Subcutaneous preadipocyte (primary cell): Measurements from ENCODE around the gene YPEL4. TPM values are rescaled to one million over a fixed set of nuclear protein-coding genes. Genes with fewer than 3 reads are reported as not detected.

Experiments used
- small RNA-seq: library from RNA; depleted of rRNA; stranded (forward); fragments of <200 nt; gene quantifications from one replicate; pipeline ENCODE3, GENCODE V24; 2012
- total RNA-seq: library from RNA; depleted of rRNA; stranded (reverse); fragments of >200 nt; gene quantifications from 2 replicates; pipeline ENCODE4 v1.2.3, GENCODE V29; 2012

The YPEL4 gene
- total RNA-seq, result 0.39 and 0.73 TPM in 2 replicates

DNA sequence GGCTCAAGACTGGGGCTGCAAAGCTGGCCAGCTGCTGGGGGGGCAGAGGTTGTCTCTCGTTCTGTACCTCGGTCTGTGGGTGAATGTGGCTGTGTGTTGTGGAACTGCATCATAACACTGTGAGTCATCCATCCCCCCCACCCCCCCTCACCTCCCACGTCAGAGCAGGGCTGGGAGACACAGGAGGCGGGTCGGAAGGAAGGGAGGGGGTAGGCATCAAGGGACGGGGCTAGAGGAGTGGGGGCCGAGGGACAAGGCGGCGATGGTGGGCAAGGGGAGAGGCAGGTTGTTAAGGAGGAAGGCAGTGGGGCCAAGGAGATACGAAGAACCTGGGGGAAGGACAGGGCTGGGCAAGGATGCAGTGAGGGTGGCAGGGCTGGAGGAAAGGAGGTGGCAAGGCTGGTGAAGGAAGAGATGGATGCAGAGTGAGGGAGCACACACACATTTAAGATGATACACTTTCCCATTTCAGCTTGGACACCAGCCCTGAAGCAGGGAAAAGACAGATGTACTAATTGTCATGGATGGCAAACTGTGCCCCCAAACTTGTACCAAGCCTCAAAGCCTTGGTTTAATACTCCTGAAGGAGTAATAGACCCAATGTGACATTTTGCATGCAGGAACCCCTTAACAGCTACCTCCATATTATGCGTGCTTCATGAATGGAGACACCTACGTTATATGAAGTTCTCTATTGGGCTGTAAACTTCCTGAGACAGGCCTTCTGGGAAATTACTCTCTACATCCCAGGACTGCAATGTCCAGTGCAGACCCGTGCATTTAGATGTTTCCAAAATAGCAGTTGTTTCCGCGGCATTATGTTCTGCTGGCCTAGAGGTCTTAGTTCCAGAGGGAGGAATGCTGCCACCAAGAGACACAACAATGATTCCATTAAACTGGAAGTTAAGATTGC, at the start of gene YPEL4:
Gene YPEL4 (minus strand): TSS at position 87 of the 913 bp plus-strand sequence. CDS start 2,805 bp downstream, outside the sequence.

GRCh38 chr11:57667736-57668433, 18.2 kb upstream of the YPEL4 start, which contains the start of gene ZDHHC5:
Gene ZDHHC5, plus strand, starts transcription at chr11:57668114. Its CDS starts 4,977 bp downstream, at chr11:57673091.

GRCh38 chr11:57657194-57658022, 7.7 kb upstream of the YPEL4 start, which contains the start of gene CLP1:
Gene CLP1, plus strand, starts transcription at chr11:57657762. Its CDS starts 1,715 bp downstream, at chr11:57659477.

GRCh38 chr11:57597461-57597915, 52.2 kb downstream of the YPEL4 start, which contains the start of gene SERPING1:
Gene SERPING1, plus strand, starts transcription at chr11:57597685. Its CDS starts 586 bp downstream, at chr11:57598271.

Small RNA genes lying within 50 kb of the gene (small RNA-seq; reads per million reads assigned to genes)
- gene MIR130A, result 1,182 reads per million, percentile 100 among the genes with 10 or more reads in this experiment

Other genes with a start within 250 kb of the YPEL4 start
- 172 and 210 TPM in 2 replicates for gene SLC43A3, start 222.8 kb downstream of the YPEL4 start, total RNA-seq
- gene RTN4RL2, start 189.4 kb downstream of the YPEL4 start, total RNA-seq, result 0.39 and 1.5 TPM in 2 replicates
- 24.6 and 27.4 TPM in 2 replicates for gene SLC43A1, start 134.2 kb downstream of the YPEL4 start, total RNA-seq
- gene TIMM10, start 119.2 kb downstream of the YPEL4 start, total RNA-seq, result 30.9 and 33.4 TPM in 2 replicates
- not detected in 2 replicates for gene SMTNL1, start 112.3 kb downstream of the YPEL4 start, total RNA-seq
- 53.0 and 104 TPM in 2 replicates for gene UBE2L6, start 82.2 kb downstream of the YPEL4 start, total RNA-seq
- 6.5 and 48.9 TPM in 2 replicates for gene SERPING1, start 52.2 kb downstream of the YPEL4 start, total RNA-seq
- gene CLP1, start 7.8 kb upstream of the YPEL4 start, total RNA-seq, result 17.6 and 20.9 TPM in 2 replicates
- 38.2 and 56.1 TPM in 2 replicates for gene ZDHHC5, start 18.2 kb upstream of the YPEL4 start, total RNA-seq
- 13.6 and 14.5 TPM in 2 replicates for gene MED19, start 62.3 kb upstream of the YPEL4 start, total RNA-seq
- gene TMX2, start 62.7 kb upstream of the YPEL4 start, total RNA-seq, result 67.2 and 80.3 TPM in 2 replicates
- gene SELENOH, start 91.6 kb upstream of the YPEL4 start, total RNA-seq, result 49.5 and 65.0 TPM in 2 replicates
- not detected in 2 replicates for gene BTBD18, start 101.9 kb upstream of the YPEL4 start, total RNA-seq
- gene CTNND1, start 111.9 kb upstream of the YPEL4 start, total RNA-seq, result 81.6 and 98.1 TPM in 2 replicates